A549 (cell line): ENCODE data around the gene RXRG. TPM values are rescaled to one million over a fixed set of nuclear protein-coding genes. Genes with fewer than 3 reads are reported as not detected.
A peak's percentile ranks its signal among the peaks of the same experiment; 100 is the strongest.

Experiments used
- ATAC-seq, 2 experiments: fragments of 200-7000 bp in 1 of 2; fragments of >200 bp in 1 of 2; cut with Nextera tagmentation in 1 of 2; cut with Tn5 transposase in 1 of 2; 3 replicates each; pipeline versions ENCODE4 v1.8.0 to v1.9.1; 2018 to 2020; ENCODE audit warnings: mild to moderate bottlenecking in 1 of 2, moderate library complexity in 1 of 2
- CTCF ChIA-PET: fragments of 300-600 bp; sonication (Branson Sonifier 250); formaldehyde crosslinking; extraction: SDS; loops from one replicate; lab custom pipeline; 2021; ENCODE audit warnings: antibody characterized with exemption, inconsistent platforms; lab: Yijun Ruan, JAX
- POLR2A ChIA-PET: fragments of 350-600 bp; formaldehyde crosslinking; extraction: SDS; loops from one replicate; lab custom pipeline; 2021; ENCODE audit warnings: antibody characterized with exemption, inconsistent platforms; lab: Yijun Ruan, JAX
- DNase-seq, 2 experiments: peaks; one replicate each; pipeline versions ENCODE4 v3.0.0 to v3.0.0-alpha.2; 2011 to 2016; ENCODE audit warnings: low read depth in 1 of 2, low spot score in 1 of 2
- FAIRE-seq: peaks from 2 replicates; lab custom pipeline; 2011; peaks lifted over from hg19 to GRCh38; lab: Jason Lieb, UNC
- H3K27ac ChIP-seq, 2 experiments: fragments of >200 bp; sonication (Bioruptor Twin); formaldehyde crosslinking; 3 replicates each; pipeline ENCODE4 v1.5.1; 2016 to 2017
- H3K4me1 ChIP-seq: fragments of >200 bp; sonication (Bioruptor Twin); formaldehyde crosslinking; 3 replicates; pipeline ENCODE4 v1.6.1; 2016
- H3K4me2 ChIP-seq: fragments of >200 bp; sonication (Bioruptor Twin); formaldehyde crosslinking; 3 replicates; pipeline ENCODE4 v1.6.1; 2016
- H3K4me3 ChIP-seq: fragments of >200 bp; sonication (Bioruptor Twin); formaldehyde crosslinking; 3 replicates; pipeline ENCODE4 v1.5.1; 2016
- H3K9me3 ChIP-seq: fragments of >200 bp; sonication (Bioruptor Twin); formaldehyde crosslinking; 3 replicates; pipeline ENCODE4 v1.6.1; 2016
- CBX8 ChIP-seq: fragments of 200-600 bp; sonication (generic); IDR thresholded peaks from 2 replicates; pipeline ENCODE4 v1.6.1; 2016
- CEBPB ChIP-seq, 2 experiments: fragments of >200 bp in 1 of 2; sonication (Bioruptor Twin) in 1 of 2; formaldehyde crosslinking in 1 of 2; IDR thresholded peaks; 2 replicates each; pipeline ENCODE4 v1.6.1; 2012 to 2016
- CHD4 ChIP-seq: fragments of 200-600 bp; sonication (generic); IDR thresholded peaks from 2 replicates; pipeline ENCODE4 v1.6.1; 2016; ENCODE audit warnings: antibody characterized with exemption, mild to moderate bottlenecking, borderline replicate concordance
- CTCF ChIP-seq: fragments of >200 bp; sonication (Bioruptor Twin); formaldehyde crosslinking; IDR thresholded peaks from 3 replicates; pipeline ENCODE4 v1.5.1; 2016
- E2F6 ChIP-seq: IDR thresholded peaks from 2 replicates; pipeline ENCODE4 v1.6.1; 2012; ENCODE audit warnings: low read depth, borderline replicate concordance
- EHMT2 ChIP-seq: fragments of 200-600 bp; sonication (generic); IDR thresholded peaks from 2 replicates; pipeline ENCODE4 v1.6.1; 2016; ENCODE audit warnings: antibody characterized with exemption, low read depth, mild to moderate bottlenecking, moderate library complexity
- ELK1 ChIP-seq: fragments of 150-350 bp; IDR thresholded peaks from 2 replicates; pipeline ENCODE4 v1.6.1; 2014; ENCODE audit warnings: low read depth, mild to moderate bottlenecking, low read length
- EP300 ChIP-seq, 2 experiments: fragments of >200 bp; sonication (Bioruptor Twin); formaldehyde crosslinking; IDR thresholded peaks; 2 replicates in 1 of 2; 3 replicates in 1 of 2; pipeline ENCODE4 v1.6.1; 2016 to 2017
- FOSL2 ChIP-seq, 2 experiments: fragments of 450-650 bp in 1 of 2; fragments of >200 bp in 1 of 2; sonication (Bioruptor Twin) in 1 of 2; formaldehyde crosslinking; IDR thresholded peaks; 2 replicates each; pipeline versions ENCODE4 v1.5.0 to v1.6.1; 2016 to 2020; ENCODE audit warnings: mild to moderate bottlenecking in 1 of 2, moderate library complexity in 1 of 2
- HDAC2 ChIP-seq: fragments of 200-600 bp; sonication (generic); IDR thresholded peaks from 2 replicates; pipeline ENCODE4 v1.6.1; 2016
- HEYL ChIP-seq: fragments of 250-450 bp; sonication (Bioruptor Pico); IDR thresholded peaks from 2 replicates; pipeline ENCODE4 v1.8.0; 2021; ENCODE audit warnings: mild to moderate bottlenecking, moderate library complexity
- HOXB5 ChIP-seq: fragments of 250-450 bp; sonication (Bioruptor Pico); IDR thresholded peaks from 2 replicates; pipeline ENCODE4 v1.5.0; 2020; ENCODE audit warnings: mild to moderate bottlenecking, moderate library complexity
- MAFK ChIP-seq: fragments of 450-650 bp; IDR thresholded peaks from 2 replicates; pipeline ENCODE4 v1.6.1; 2014; ENCODE audit not compliant: partially characterized antibody
- MAX ChIP-seq: IDR thresholded peaks from 2 replicates; pipeline ENCODE4 v1.6.1; 2012
- PHF8 ChIP-seq: fragments of 200-600 bp; sonication (generic); IDR thresholded peaks from 2 replicates; pipeline ENCODE4 v1.6.1; 2016; ENCODE audit warnings: low read depth, mild to moderate bottlenecking, antibody characterized with exemption, moderate library complexity, borderline replicate concordance
- POLR2A ChIP-seq: IDR thresholded peaks from 2 replicates; pipeline ENCODE4 v1.6.1; 2012; ENCODE audit warnings: mild to moderate bottlenecking, low read length
- POLR2AphosphoS2 ChIP-seq: conservative IDR thresholded peaks from 2 replicates; pipeline ENCODE4 v1.6.1; 2012; ENCODE audit warnings: low read length, improper control_type of control experiment, inconsistent platforms
- RARB ChIP-seq: fragments of 250-450 bp; sonication (Bioruptor Pico); IDR thresholded peaks from 2 replicates; pipeline ENCODE4 v1.8.0; 2021; ENCODE audit warnings: mild to moderate bottlenecking, moderate library complexity
- RFX5 ChIP-seq: fragments of 450-650 bp; IDR thresholded peaks from 2 replicates; pipeline ENCODE4 v1.7.1; 2014; ENCODE audit warnings: antibody characterized with exemption, mild to moderate bottlenecking, moderate library complexity
- SMC3 ChIP-seq: fragments of >200 bp; sonication (Bioruptor Twin); formaldehyde crosslinking; IDR thresholded peaks from 3 replicates; pipeline ENCODE4 v1.6.1; 2018; ENCODE audit warnings: inconsistent platforms
- TFCP2L1 ChIP-seq: fragments of 250-450 bp; sonication (Bioruptor Pico); IDR thresholded peaks from 2 replicates; pipeline ENCODE4 v1.5.0; 2021; ENCODE audit warnings: mild to moderate bottlenecking
- ZC3H11A ChIP-seq: fragments of 450-650 bp; IDR thresholded peaks from 2 replicates; pipeline ENCODE4 v1.6.1; 2014; ENCODE audit warnings: antibody characterized with exemption, mild to moderate bottlenecking
- ZNF302 ChIP-seq: fragments of 250-450 bp; sonication (Bioruptor Pico); IDR thresholded peaks from 2 replicates; pipeline ENCODE4 v1.9.0; 2021; ENCODE audit warnings: inconsistent platforms, mild to moderate bottlenecking, moderate library complexity
- ZSCAN20 ChIP-seq: fragments of 250-450 bp; sonication (Bioruptor Pico); IDR thresholded peaks from 2 replicates; pipeline ENCODE4 v1.8.0; 2022; ENCODE audit warnings: mild to moderate bottlenecking, moderate library complexity
- WGBS: methylation state at CpG from one replicate; pipeline ENCODE4 v1.1.6; 2017; ENCODE audit errors: missing lambda C conversion rate; 5-methylcytosine and 5-hydroxymethylcytosine counted together
- polyA minus RNA-seq: library from RNA; depleted of rRNA, polyadenylated mRNA; stranded (reverse); fragments of >200 nt; gene quantifications from 2 replicates; pipeline ENCODE4 v1.2.3, GENCODE V29; 2011; rRNA and poly(A)+ RNA removed
- polyA plus RNA-seq, 4 experiments: library from polyadenylated mRNA; depleted of rRNA in 3 of 4; stranded (reverse); fragments of >200 nt; fragmentation: RNase III in 1 of 4; extraction: RNeasy Plus Mini Kit Qiagen cat#74134 plus additional on column Dnase treatment in 1 of 4; gene quantifications; 2 replicates in 3 of 4; 3 replicates in 1 of 4; pipeline ENCODE4 v1.2.3, GENCODE V29; 2011 to 2017

The RXRG gene
- polyA plus RNA-seq (2011; rRNA removed) (not detected in 2 replicates), polyA plus RNA-seq (2017; fragmentation: RNase III; extraction: RNeasy Plus Mini Kit Qiagen cat#74134 plus additional on column Dnase treatment) (not detected in 3 replicates), polyA minus RNA-seq (not detected in 2 replicates)
- not detected in 2 replicates for polyA plus RNA-seq (2012; cell fraction: cytosol; rRNA removed)
- not detected in 2 replicates for polyA plus RNA-seq (2012; cell fraction: nucleus; rRNA removed)

- TF ChIP-seq ZSCAN20 = no peak
- no peak for TF ChIP-seq HDAC2
- no peak for TF ChIP-seq HEYL (CRISPR knock-in tag)
- Histone ChIP-seq H3K4me3 (no peak within 1 kb of the TSS), H3K4me1 (no peaks in the 10 kb centered on the region), H3K4me2 (0 out of 3 replicates have a peak within 1 kb of the TSS, but pooled peaks have one; percentile 5), H3K9me3 (no peaks in the 10 kb centered on the region), H3K27ac (no peak within 1 kb of the TSS)
- DNase-seq = no peak
- POLR2A ChIA-PET = no interaction called here
- WGBS = 13% methylated on average over 19 of the region's 33 CpGs
- CTCF ChIA-PET = interaction anchor here (0.9 kb wide), 1 partner anchor 41 kb away, joined by 3 read pairs; no protein-coding TSS in a partner anchor
- peak in 1 of 2 experiments; percentile 47; a peak in 3 of 6 replicates for ATAC-seq
- FAIRE-seq = no peak
Observed at GRCh38 chr1:165444897-165445370, at the start of gene RXRG. Gene RXRG, minus strand, starts transcription at chr1:165445126. Its CDS starts 233 bp downstream, at chr1:165444893.

- no peak for DNase-seq
- no peak for ATAC-seq
- 41% methylated on average over 6 of the region's 6 CpGs for WGBS
- Histone ChIP-seq H3K4me2 (no peak overlapping the region), H3K4me1 (no peaks in the 10 kb centered on the region), H3K9me3 (no peaks in the 10 kb centered on the region), H3K27ac (no peak overlapping the region), H3K4me3 (no peak overlapping the region)
- ChIA-PET POLR2A (no interaction called here), CTCF (no interaction called here)
- no peak for FAIRE-seq
- TF ChIP-seq ELK1 (no peak), POLR2A (no peak), ZC3H11A (no peak), CBX8 (no peak), EP300 (IDR thresholded peaks at IDR 0.05) (no peak)
Observed at GRCh38 chr1:165492845-165493373, 48.0 kb upstream of the RXRG start.

- ChIA-PET CTCF (interaction anchor here (0.7 to 1.4 kb wide), 2 partner anchors 13 to 593 kb away, joined by 3 read pairs; no protein-coding TSS in a partner anchor), POLR2A (no interaction called here)
- Histone ChIP-seq H3K4me2 (no peak overlapping the region), H3K4me1 (no peaks in the 10 kb centered on the region), H3K9me3 (no peaks in the 10 kb centered on the region), H3K4me3 (no peak overlapping the region), H3K27ac (no peak overlapping the region)
- no peak for FAIRE-seq
- TF ChIP-seq FOSL2 (IDR thresholded peaks at IDR 0.05) (no peak), FOSL2 (CRISPR knock-in tag; IDR thresholded peaks at IDR 0.05) (no peak), CHD4 (no peak), E2F6 (no peak), TFCP2L1 (CRISPR knock-in tag) (no peak), HEYL (CRISPR knock-in tag) (no peak), ZNF302 (no peak), CBX8 (no peak), EHMT2 (no peak)
- ATAC-seq = no peak
- 16% methylated on average over 5 of the region's 5 CpGs for WGBS
- no peak for DNase-seq
Observed at GRCh38 chr1:165490175-165490574, 45.2 kb upstream of the RXRG start.

- Histone ChIP-seq H3K4me2 (no peak overlapping the region), H3K27ac (no peak overlapping the region), H3K4me1 (no peaks in the 10 kb centered on the region), H3K9me3 (no peaks in the 10 kb centered on the region), H3K4me3 (no peak overlapping the region)
- ChIA-PET POLR2A (no interaction called here), CTCF (interaction anchor here (0.6 to 1.3 kb wide), 3 partner anchors 14 to 112 kb away, joined by 3 to 6 read pairs (median 3); no protein-coding TSS in a partner anchor)
- TF ChIP-seq HDAC2 (no peak), FOSL2 (IDR thresholded peaks at IDR 0.05) (no peak), FOSL2 (CRISPR knock-in tag; IDR thresholded peaks at IDR 0.05) (no peak), POLR2AphosphoS2 (no peak), SMC3 (no peak), RFX5 (no peak), RARB (no peak), HOXB5 (CRISPR knock-in tag) (no peak), CTCF (no peak), EHMT2 (no peak), MAX (no peak), ZC3H11A (no peak), CHD4 (no peak), PHF8 (no peak), TFCP2L1 (CRISPR knock-in tag) (no peak), CEBPB (IDR thresholded peaks at IDR 0.05) (no peak), E2F6 (no peak), MAFK (no peak)
- FAIRE-seq (no peak), DNase-seq (no peak), ATAC-seq (no peak)
- 0% methylated on average over 1 of the region's 1 CpG for WGBS
Observed at GRCh38 chr1:165487921-165488320, 43.0 kb upstream of the RXRG start.
